Measurements from ENCODE around the gene KLHL26. TPM values are rescaled to one million over a fixed set of nuclear protein-coding genes. Genes with fewer than 3 reads are reported as not detected.

The KLHL26 gene
- total and polyA plus RNA-seq, 9 of the 15 experiments (the other 6 are each of a cell fraction or from before 2014, with no cell fraction given) = 0.13 to 13.3 (median 1.4) TPM

GRCh38 chr19:18657590-18658365 is 20.9 kb downstream of the KLHL26 start (continued):
- TF ChIP-seq IRF1 (CRISPR knock-in tag; IDR thresholded peaks at IDR 0.05; ENCODE audit: borderline replicate concordance) = no peak
- no peak for TF ChIP-seq TRIM24 (IDR thresholded peaks at IDR 0.05)
- peak; percentile 52 for TF ChIP-seq GABPA (tag; conservative IDR thresholded peaks at IDR 0.05; ENCODE audit: low read depth)

- Histone ChIP-seq H3K27ac (ENCODE audit: extremely low read depth, low read depth, low read length) (no peak overlapping the region), H3K4me3 (no peak overlapping the region), H3K36me3 (ENCODE audit: control insufficient read depth, insufficient read depth, low read length) (no peaks in the 10 kb centered on the region; the same call in 2 of the 3 replicates), H3K4me2 (ENCODE audit: insufficient read depth, low read length) (no peak overlapping the region), H3K9me1 (ENCODE audit: control insufficient read depth, insufficient read depth, low read length) (no peaks in the 10 kb centered on the region), H2AFZ (ENCODE audit: low read depth, low read length) (no peak overlapping the region), H3K9ac (ENCODE audit: insufficient read depth in 1 of 2, low read depth in 2 of 2, low read length in 2 of 2) (no peak overlapping the region; a peak in 1 of 4 replicates), H3K79me2 (ENCODE audit: control insufficient read depth, insufficient read depth, low read length) (no peaks in the 10 kb centered on the region), H3K27me3 (ENCODE audit: control insufficient read depth in 2 of 2, insufficient read depth in 2 of 2, low read length in 2 of 2) (no peaks in the 10 kb centered on the region), H4K20me1 (replicated peaks; ENCODE audit: control insufficient read depth, insufficient read depth, low read length) (peaks cover 43% of the 10 kb centered on the region; the same call in 1 of the 2 replicates), H3K9me3 (replicated peaks; ENCODE audit: control insufficient read depth, insufficient read depth, low read depth, low read length) (no peaks in the 10 kb centered on the region), H3K4me1 (replicated peaks in 1 of 2; ENCODE audit: control insufficient read depth in 2 of 2, insufficient read depth in 2 of 2, low read length in 2 of 2) (peaks cover 7 to 58% of the 10 kb centered on the region in 2 experiments; a peak in 4 of 5 replicates)
- ATAC-seq (no peak), FAIRE-seq (no peak), DNase-seq (ENCODE audit: extremely low read depth in 1 of 4, low spot score in 3 of 4) (no peak)
- WGBS (ENCODE audit: insufficient coverage, low coverage, missing lambda C conversion rate) = 33% methylated on average over 3 of the region's 4 CpGs
- POLR2A ChIA-PET = interaction anchor here (1.1 kb wide), 1 partner anchor 14 kb away, joined by 3 read pairs; no protein-coding TSS in a partner anchor
- BruUV-seq (replicated peaks) = no TSS peak
- CTCF ChIA-PET (ENCODE audit: low intra/inter-chr PET ratio) = no interaction called here
- intact Hi-C loops (cut with micrococcal nuclease) = no loop called here
- in situ Hi-C loops (cut with MboI) = no loop called here
- TF ChIP-seq ZNF224 (CRISPR knock-in tag; IDR thresholded peaks at IDR 0.05) (no peak), SIRT6 (IDR thresholded peaks at IDR 0.05; ENCODE audit: low read depth, low read length) (no peak), CUX1 (CRISPR knock-in tag; IDR thresholded peaks at IDR 0.05) (no peak), ZNF766 (CRISPR knock-in tag; conservative IDR thresholded peaks at IDR 0.05) (no peak), E2F5 (CRISPR knock-in tag; IDR thresholded peaks at IDR 0.05) (no peak), HES1 (IDR thresholded peaks at IDR 0.05; ENCODE audit: low read depth) (no peak), ZNF589 (CRISPR knock-in tag; IDR thresholded peaks at IDR 0.05; ENCODE audit: low read depth) (no peak), TAF15 (IDR thresholded peaks at IDR 0.05; ENCODE audit: low read depth, low read length) (no peak)
These were observed 21.6 kb downstream of the KLHL26 start for GRCh38 chr19:18658366-18658855.
